H1 (cell line): ENCODE data around the gene GPRC6A. TPM values are rescaled to one million over a fixed set of nuclear protein-coding genes. Genes with fewer than 3 reads are reported as not detected.

Experiments used
- CTCF ChIA-PET: fragments of 300-600 bp; sonication (Branson Sonifier 250); formaldehyde crosslinking; loops from one replicate; lab custom pipeline; 2021; ENCODE audit not compliant: partially characterized antibody; lab: Charles Lee
- POLR2A ChIA-PET: fragments of 300-600 bp; sonication (Branson Sonifier 250); formaldehyde crosslinking; loops from one replicate; lab custom pipeline; 2021; ENCODE audit warnings: inconsistent platforms; ENCODE audit not compliant: partially characterized antibody; lab: Charles Lee
- DNase-seq, 2 experiments: peaks; one replicate each; pipeline versions ENCODE4 v3.0.0 to v3.0.0-alpha.2; 2010 to 2022; ENCODE audit warnings: low spot score in 2 of 2, low read depth in 1 of 2, mixed read lengths in 1 of 2
- FAIRE-seq: peaks from 2 replicates; lab custom pipeline; 2011; peaks lifted over from hg19 to GRCh38; lab: Jason Lieb, UNC
- H2AFZ ChIP-seq: 2 replicates; pipeline ENCODE4 v1.8.1; 2012; ENCODE audit warnings: low read length, inconsistent platforms
- H2AK5ac ChIP-seq: 2 replicates; pipeline ENCODE4 v1.6.1; 2013; ENCODE audit warnings: low read depth, low read length
- H2BK120ac ChIP-seq: replicated peaks from 2 replicates; pipeline ENCODE3; 2013; ENCODE audit warnings: low read depth, low read length, inconsistent platforms
- H2BK12ac ChIP-seq: 2 replicates; pipeline ENCODE4 v1.6.1; 2013; ENCODE audit warnings: low read depth, low read length
- H2BK15ac ChIP-seq: 2 replicates; pipeline ENCODE4 v1.6.1; 2013; ENCODE audit warnings: low read length
- H2BK20ac ChIP-seq: 2 replicates; pipeline ENCODE4 v1.6.1; 2013; ENCODE audit warnings: low read length
- H2BK5ac ChIP-seq: 2 replicates; pipeline ENCODE4 v1.6.1; 2013; ENCODE audit warnings: low read depth, low read length
- H3K14ac ChIP-seq: 2 replicates; pipeline ENCODE4 v1.6.1; 2013; ENCODE audit warnings: inconsistent platforms; ENCODE audit not compliant: insufficient read length
- H3K18ac ChIP-seq: 2 replicates; pipeline ENCODE4 v1.6.1; 2013; ENCODE audit warnings: low read length; ENCODE audit errors: extremely low read depth
- H3K23ac ChIP-seq: 2 replicates; pipeline ENCODE4 v1.6.1; 2013; ENCODE audit warnings: inconsistent platforms; ENCODE audit not compliant: insufficient read length
- H3K23me2 ChIP-seq: 2 replicates; pipeline ENCODE4 v1.6.1; 2013; ENCODE audit warnings: low read depth, low read length
- H3K27ac ChIP-seq: 2 replicates; pipeline ENCODE4 v1.6.1; 2011; ENCODE audit warnings: low read depth, low read length, inconsistent platforms
- H3K27me3 ChIP-seq, 4 experiments: replicated peaks in 1 of 4; 1 replicate in 1 of 4; 2 replicates in 3 of 4; pipeline versions ENCODE4 v1.6.1 to v1.8.1; 2011 to 2013; ENCODE audit warnings: low read length in 3 of 4, mild to moderate bottlenecking in 3 of 4, inconsistent platforms in 2 of 4, mixed read lengths in 2 of 4, moderate library complexity in 1 of 4; ENCODE audit not compliant: control insufficient read depth in 3 of 4, insufficient read depth in 3 of 4; ENCODE audit errors: extremely low read depth in 1 of 4
- H3K36me3 ChIP-seq, 4 experiments: 2 replicates each; pipeline versions ENCODE4 v1.6.1 to v1.8.1; 2011 to 2013; ENCODE audit warnings: mild to moderate bottlenecking in 4 of 4, low read length in 3 of 4, moderate library complexity in 2 of 4, control low read depth in 1 of 4, inconsistent platforms in 1 of 4; ENCODE audit not compliant: insufficient read depth in 4 of 4, control insufficient read depth in 2 of 4
- H3K4ac ChIP-seq: replicated peaks from 2 replicates; pipeline ENCODE3; 2013; ENCODE audit warnings: low read length, low read depth, mixed read lengths, inconsistent platforms; ENCODE audit not compliant: insufficient read length
- H3K4me1 ChIP-seq, 4 experiments: replicated peaks in 1 of 4; 1 replicate in 1 of 4; 2 replicates in 3 of 4; pipeline versions ENCODE4 v1.6.1 to v1.8.1; 2011 to 2013; ENCODE audit warnings: low read length in 3 of 4, inconsistent platforms in 2 of 4, mixed read lengths in 1 of 4; ENCODE audit not compliant: insufficient read depth in 4 of 4, control insufficient read depth in 3 of 4
- H3K4me2 ChIP-seq, 2 experiments: 2 replicates each; pipeline versions ENCODE4 v1.6.1 to v1.8.1; 2011 to 2013; ENCODE audit warnings: low read depth in 2 of 2, low read length in 2 of 2, control low read depth in 1 of 2, inconsistent platforms in 1 of 2, mild to moderate bottlenecking in 1 of 2; ENCODE audit not compliant: insufficient read depth in 1 of 2
- H3K4me3 ChIP-seq, 4 experiments: fragments of 200-600, 300-600 bp in 1 of 4; sonication (generic), shearing (Covaris generic), sonication (Bioruptor Twin) in 1 of 4; 2 replicates each; pipeline versions ENCODE4 v1.5.1 to v1.8.1; 2011 to 2016; ENCODE audit warnings: low read length in 4 of 4, low read depth in 3 of 4, control low read depth in 2 of 4, inconsistent platforms in 2 of 4, mild to moderate bottlenecking in 2 of 4, mixed read lengths in 1 of 4, moderate library complexity in 1 of 4; ENCODE audit not compliant: insufficient read depth in 2 of 4; ENCODE audit errors: extremely low read depth in 1 of 4
- H3K56ac ChIP-seq: replicated peaks from 2 replicates; pipeline ENCODE3; 2013; ENCODE audit warnings: low read depth, mild to moderate bottlenecking, mixed read lengths, low read length, inconsistent platforms; ENCODE audit not compliant: insufficient read length
- H3K79me1 ChIP-seq: 2 replicates; pipeline ENCODE4 v1.6.1; 2013; ENCODE audit warnings: low read depth, low read length, control low read depth
- H3K79me2 ChIP-seq, 2 experiments: 2 replicates each; pipeline versions ENCODE4 v1.6.1 to v1.8.1; 2012 to 2013; ENCODE audit warnings: low read length in 2 of 2, mild to moderate bottlenecking in 2 of 2, inconsistent platforms in 1 of 2; ENCODE audit not compliant: insufficient read depth in 2 of 2, control insufficient read depth in 1 of 2
- H3K9ac ChIP-seq, 4 experiments: replicated peaks in 1 of 4; 1 replicate in 1 of 4; 2 replicates in 3 of 4; pipeline versions ENCODE4 v1.6.1 to v1.8.1; 2011 to 2013; ENCODE audit warnings: low read depth in 3 of 4, low read length in 3 of 4, control low read depth in 2 of 4, mild to moderate bottlenecking in 2 of 4, moderate library complexity in 2 of 4, inconsistent platforms in 1 of 4; ENCODE audit errors: extremely low read depth in 1 of 4
- H3K9me3 ChIP-seq, 2 experiments: 2 replicates each; pipeline versions ENCODE4 v1.6.1 to v1.8.1; 2012 to 2013; ENCODE audit warnings: mild to moderate bottlenecking in 2 of 2, moderate library complexity in 2 of 2, control low read depth in 1 of 2, inconsistent platforms in 1 of 2, low read depth in 1 of 2, low read length in 1 of 2, mixed read lengths in 1 of 2; ENCODE audit not compliant: insufficient read depth in 2 of 2
- H4K20me1 ChIP-seq, 2 experiments: replicated peaks in 1 of 2; 2 replicates each; pipeline versions ENCODE3 to v1.8.1; 2011 to 2013; ENCODE audit warnings: inconsistent platforms in 2 of 2, low read length in 2 of 2, mild to moderate bottlenecking in 1 of 2; ENCODE audit not compliant: insufficient read depth in 2 of 2, control insufficient read depth in 1 of 2
- H4K5ac ChIP-seq: 2 replicates; pipeline ENCODE4 v1.6.1; 2013; ENCODE audit warnings: low read length, low read depth, mixed read lengths, inconsistent platforms; ENCODE audit not compliant: insufficient read length
- H4K8ac ChIP-seq: 2 replicates; pipeline ENCODE4 v1.8.0; 2013; ENCODE audit warnings: mild to moderate bottlenecking, moderate library complexity, low read length, inconsistent platforms; ENCODE audit not compliant: insufficient read depth; ENCODE audit errors: extremely low read depth
- H4K91ac ChIP-seq: replicated peaks from 2 replicates; pipeline ENCODE3; 2013; ENCODE audit warnings: low read length, mixed read lengths, inconsistent platforms; ENCODE audit not compliant: insufficient read length
- BRCA1 ChIP-seq: IDR thresholded peaks from 2 replicates; pipeline ENCODE4 v1.6.1; 2012; ENCODE audit warnings: low read depth, low read length, improper control_type of control experiment
- CHD1 ChIP-seq: IDR thresholded peaks from 2 replicates; pipeline ENCODE4 v1.6.1; 2012; ENCODE audit warnings: low read depth, low read length, improper control_type of control experiment
- JUN ChIP-seq: IDR thresholded peaks from 2 replicates; pipeline ENCODE4 v1.6.1; 2011; ENCODE audit warnings: low read depth, mild to moderate bottlenecking, improper control_type of control experiment, low read length
- JUND ChIP-seq: IDR thresholded peaks from 2 replicates; pipeline ENCODE4 v1.6.1; 2011; ENCODE audit warnings: mild to moderate bottlenecking, improper control_type of control experiment, low read length
- NRF1 ChIP-seq: IDR thresholded peaks from 2 replicates; pipeline ENCODE4 v1.6.1; 2011; ENCODE audit warnings: mild to moderate bottlenecking, low read depth, low read length, improper control_type of control experiment
- WGBS, 2 experiments: shearing (Covaris generic) in 1 of 2; methylation state at CpG; one replicate each; pipeline versions ENCODE4 v1.1.6 to v1.1.7; 2013 to 2015; ENCODE audit warnings: low lambda C conversion rate in 2 of 2, mixed read lengths in 2 of 2, inconsistent platforms in 1 of 2, low coverage in 1 of 2, missing lambda C conversion rate in 1 of 2; ENCODE audit not compliant: insufficient replicate concordance in 2 of 2, insufficient coverage in 1 of 2, insufficient read length in 1 of 2; ENCODE audit errors: extremely low coverage in 1 of 2, missing lambda C conversion rate in 1 of 2; 5-methylcytosine and 5-hydroxymethylcytosine counted together
- polyA plus RNA-seq, 7 experiments: library from polyadenylated mRNA; depleted of rRNA in 3 of 7; stranded (reverse) in 5 of 7; unstranded in 2 of 7; fragments of >200 nt in 5 of 7; fragments of 200-250 nt in 2 of 7; gene quantifications; 1 replicate in 5 of 7; 2 replicates in 1 of 7; 4 replicates in 1 of 7; pipeline versions ENCODE4 v1.2.1 to v1.2.3, GENCODE V29; 2011 to 2013; ENCODE audit warnings: missing spikeins in 2 of 7, mixed read lengths in 2 of 7
- total RNA-seq: library from RNA; stranded (reverse); fragmentation: NEBNext Ultra II Directional; extraction: Animal tissue kit (Norgen Biotek cat#: 25700); gene quantifications from 2 replicates; pipeline ENCODE4 v1.2.1, GENCODE V29; 2021

The GPRC6A gene
- total and polyA plus RNA-seq, 2 of the 8 experiments (the other 6 are each of a cell fraction or from before 2014, with no cell fraction given) = 0.09 to 0.22 TPM

GRCh38 chr6:116767715-116768114 is 61.2 kb downstream of the GPRC6A start:
- no peak overlapping the region for H2BK5ac ChIP-seq
- H2AFZ ChIP-seq = no peak overlapping the region
- no peak overlapping the region for H4K8ac ChIP-seq
- ChIA-PET POLR2A (no interaction called here), CTCF (interaction anchor here (1.5 to 4.6 kb wide), 3 partner anchors 12 to 201 kb away, joined by 3 to 21 read pairs (median 5); no protein-coding TSS in a partner anchor)
- no peak for DNase-seq
- H2BK15ac ChIP-seq = no peak overlapping the region
- no peak for FAIRE-seq
- no peak overlapping the region for H3K14ac ChIP-seq
- no peaks in the 10 kb centered on the region for H4K20me1 ChIP-seq
- no peak overlapping the region for H3K9ac ChIP-seq
- H3K4me3 ChIP-seq = no peak overlapping the region
- no peak overlapping the region for H2BK12ac ChIP-seq
- H4K5ac ChIP-seq = no peak overlapping the region
- no peak overlapping the region for H2AK5ac ChIP-seq
- no peak overlapping the region for H4K91ac ChIP-seq
- no peak overlapping the region for H2BK120ac ChIP-seq
- peaks cover 12% of the 10 kb centered on the region; the same call in 1 of the 2 replicates for H3K23me2 ChIP-seq
- no peak overlapping the region for H3K18ac ChIP-seq
- no peaks in the 10 kb centered on the region for H3K79me1 ChIP-seq
- no peaks in the 10 kb centered on the region; a peak in 2 of 7 replicates for H3K4me1 ChIP-seq
- H3K4ac ChIP-seq = no peak overlapping the region
- H3K56ac ChIP-seq = no peak overlapping the region
- no peak overlapping the region for H3K27ac ChIP-seq
- no peak overlapping the region for H3K4me2 ChIP-seq
- H3K27me3 ChIP-seq = peaks cover 8 to 31% (median 24%) of the 10 kb centered on the region in 4 experiments
- H2BK20ac ChIP-seq = no peak overlapping the region
- 82% methylated on average over 2 of the region's 2 CpGs; no CpG with 5 or more reads in 1 of the 2 experiments for WGBS, 2 experiments
- H3K36me3 ChIP-seq = no peaks in the 10 kb centered on the region
- H3K79me2 ChIP-seq = no peaks in the 10 kb centered on the region
- no peaks in the 10 kb centered on the region for H3K9me3 ChIP-seq
- H3K23ac ChIP-seq = no peak overlapping the region
- TF ChIP-seq JUND = no peak
- TF ChIP-seq CHD1 = no peak
- no peak for TF ChIP-seq JUN
- no peak for TF ChIP-seq BRCA1
- no peak for TF ChIP-seq NRF1
